GM12874 (cell line): ENCODE measurements around the gene BMS1.

Experiments used
- CTCF ChIP-seq: IDR thresholded peaks from 2 replicates; pipeline ENCODE4 v1.5.1; 2011; ENCODE audit warnings: low read depth, mild to moderate bottlenecking, control low read depth, low read length, moderate library complexity; ENCODE audit not compliant: insufficient read depth

BMS1 gene

GRCh38 chr10:42868530-42868929 is 85.9 kb downstream of the BMS1 start:
- TF ChIP-seq CTCF = no peak

GRCh38 chr10:42869977-42870350 is 87.4 kb downstream of the BMS1 start:
- TF ChIP-seq CTCF = no peak

DNA sequence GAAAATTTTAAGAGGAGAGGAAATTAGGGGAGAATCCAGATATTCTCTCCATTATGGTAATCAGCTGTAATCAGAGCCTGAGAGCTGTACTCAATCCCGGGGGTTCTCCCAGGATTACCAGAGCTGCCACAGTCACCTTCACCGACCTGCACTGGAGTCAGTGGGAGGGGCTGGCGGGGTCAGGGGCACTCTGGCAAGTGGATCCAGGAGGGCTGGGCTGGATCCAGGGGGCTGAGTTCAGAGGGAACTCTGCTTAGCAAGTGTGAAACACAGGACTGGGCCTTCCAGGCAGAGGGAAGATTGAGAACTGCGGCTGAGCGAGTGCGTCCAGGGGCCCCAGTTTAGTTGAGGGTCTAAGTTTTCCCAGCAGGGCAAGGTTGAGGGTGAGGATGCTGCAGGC is 89.2 kb downstream of the BMS1 start:
- TF ChIP-seq CTCF = no peak

- TF ChIP-seq CTCF = no peak
Measured at GRCh38 chr10:42872865-42873435, 90.4 kb downstream of the BMS1 start.

- no peak for TF ChIP-seq CTCF
Measured at GRCh38 chr10:42874713-42875387, 92.3 kb downstream of the BMS1 start.

DNA sequence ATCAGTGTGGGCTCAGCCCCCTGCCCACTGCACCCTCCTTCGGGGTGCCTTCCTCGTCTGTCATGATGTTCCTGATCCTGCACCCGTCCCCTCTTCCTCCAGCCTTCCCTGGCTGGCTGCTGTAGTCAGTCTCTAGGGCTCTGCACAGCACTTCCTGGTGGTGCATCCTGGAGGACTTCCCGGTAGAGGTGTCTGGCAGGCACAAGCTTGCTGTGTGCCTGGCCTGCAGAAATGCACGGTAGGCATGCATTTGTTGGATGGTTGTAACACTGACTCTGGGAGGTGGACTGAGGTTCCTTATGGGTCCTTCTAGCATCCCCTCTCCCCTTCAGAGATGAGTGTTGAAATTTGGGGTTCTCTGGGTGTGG is 92.8 kb downstream of the BMS1 start:
- TF ChIP-seq CTCF = no peak

DNA sequence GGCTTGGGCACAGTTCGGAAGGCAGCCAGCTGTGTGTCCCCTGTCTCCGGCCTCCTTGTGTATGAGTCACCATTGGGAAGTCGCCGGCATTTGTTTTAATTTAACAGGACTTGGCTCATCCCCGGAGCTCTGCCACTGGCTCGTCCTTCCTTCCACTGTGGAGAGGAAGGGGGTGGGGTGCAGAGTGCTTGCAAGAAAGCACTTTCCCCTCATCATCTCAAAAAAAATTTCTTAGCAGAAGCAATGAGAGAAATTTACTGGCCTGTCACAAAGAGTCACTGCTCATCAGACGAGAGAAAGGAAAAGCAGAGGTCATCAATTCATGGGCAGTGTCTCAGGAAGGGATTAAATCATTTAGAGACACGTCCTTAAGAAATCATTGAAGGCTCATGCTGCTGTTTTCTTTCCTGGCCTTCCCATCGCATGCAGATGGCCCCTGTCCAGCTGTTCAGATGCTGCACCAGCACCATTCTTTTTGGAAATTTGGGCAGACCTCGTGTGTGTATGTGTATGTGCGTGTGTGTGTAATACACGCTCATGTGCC is 93.3 kb downstream of the BMS1 start:
- no peak for TF ChIP-seq CTCF
